Ishikawa (cell line): ENCODE results near the gene WSB1.

Source experiments
- CEBPB ChIP-seq: IDR thresholded peaks from 2 replicates; pipeline ENCODE4 v1.6.1; 2012
- EGR1 ChIP-seq: IDR thresholded peaks from 2 replicates; pipeline ENCODE4 v1.6.1; 2012
- EP300 ChIP-seq: IDR thresholded peaks from 2 replicates; pipeline ENCODE4 v1.6.1; 2012; ENCODE audit warnings: borderline replicate concordance
- FOXM1 ChIP-seq: IDR thresholded peaks from 2 replicates; pipeline ENCODE4 v1.6.1; 2012; ENCODE audit warnings: low read depth, borderline replicate concordance
- TAF1 ChIP-seq: IDR thresholded peaks from 2 replicates; pipeline ENCODE4 v1.6.1; 2012; ENCODE audit warnings: low read depth, mild to moderate bottlenecking
- TCF12 ChIP-seq: IDR thresholded peaks from 2 replicates; pipeline ENCODE4 v1.6.1; 2012; ENCODE audit warnings: low read depth
- TEAD4 ChIP-seq: IDR thresholded peaks from 2 replicates; pipeline ENCODE4 v1.6.1; 2012
- YY1 ChIP-seq: IDR thresholded peaks from 2 replicates; pipeline ENCODE4 v1.6.1; 2012; ENCODE audit warnings: low read depth
- ZBTB7A ChIP-seq: IDR thresholded peaks from 2 replicates; pipeline ENCODE4 v1.6.1; 2012; ENCODE audit warnings: low read depth
- TF ChIP-seq, protein P1 (sequence below): IDR thresholded peaks from 2 replicates; pipeline ENCODE4 v1.6.1; 2012; ENCODE audit warnings: low read depth, mild to moderate bottlenecking
- TF ChIP-seq, protein P2 (sequence below): IDR thresholded peaks from 2 replicates; pipeline ENCODE4 v1.6.1; 2012
- TF ChIP-seq, protein P3 (sequence below): IDR thresholded peaks from 2 replicates; pipeline ENCODE4 v1.6.1; 2012

DNA sequence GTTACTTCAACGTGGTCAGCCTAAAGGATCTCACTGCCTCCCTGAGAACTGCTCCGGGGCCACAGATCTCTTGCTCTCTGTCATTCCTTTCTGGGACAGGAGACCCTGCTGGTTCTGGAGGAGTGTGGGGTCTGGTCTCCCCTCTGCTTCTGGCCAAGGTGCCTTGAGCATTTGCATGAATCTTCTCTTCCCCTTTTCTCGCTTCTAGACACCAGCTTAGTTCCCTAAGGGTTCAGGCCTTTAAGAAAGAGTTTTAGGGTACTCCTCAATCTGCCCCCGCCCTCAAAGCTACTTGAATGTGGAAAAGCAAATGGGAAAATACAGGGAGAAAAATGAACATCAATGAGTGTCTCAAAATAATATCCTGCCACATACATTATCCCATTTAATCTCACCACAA, 48.1 kb downstream of the WSB1 start:
- TF ChIP-seq, protein P1, sequence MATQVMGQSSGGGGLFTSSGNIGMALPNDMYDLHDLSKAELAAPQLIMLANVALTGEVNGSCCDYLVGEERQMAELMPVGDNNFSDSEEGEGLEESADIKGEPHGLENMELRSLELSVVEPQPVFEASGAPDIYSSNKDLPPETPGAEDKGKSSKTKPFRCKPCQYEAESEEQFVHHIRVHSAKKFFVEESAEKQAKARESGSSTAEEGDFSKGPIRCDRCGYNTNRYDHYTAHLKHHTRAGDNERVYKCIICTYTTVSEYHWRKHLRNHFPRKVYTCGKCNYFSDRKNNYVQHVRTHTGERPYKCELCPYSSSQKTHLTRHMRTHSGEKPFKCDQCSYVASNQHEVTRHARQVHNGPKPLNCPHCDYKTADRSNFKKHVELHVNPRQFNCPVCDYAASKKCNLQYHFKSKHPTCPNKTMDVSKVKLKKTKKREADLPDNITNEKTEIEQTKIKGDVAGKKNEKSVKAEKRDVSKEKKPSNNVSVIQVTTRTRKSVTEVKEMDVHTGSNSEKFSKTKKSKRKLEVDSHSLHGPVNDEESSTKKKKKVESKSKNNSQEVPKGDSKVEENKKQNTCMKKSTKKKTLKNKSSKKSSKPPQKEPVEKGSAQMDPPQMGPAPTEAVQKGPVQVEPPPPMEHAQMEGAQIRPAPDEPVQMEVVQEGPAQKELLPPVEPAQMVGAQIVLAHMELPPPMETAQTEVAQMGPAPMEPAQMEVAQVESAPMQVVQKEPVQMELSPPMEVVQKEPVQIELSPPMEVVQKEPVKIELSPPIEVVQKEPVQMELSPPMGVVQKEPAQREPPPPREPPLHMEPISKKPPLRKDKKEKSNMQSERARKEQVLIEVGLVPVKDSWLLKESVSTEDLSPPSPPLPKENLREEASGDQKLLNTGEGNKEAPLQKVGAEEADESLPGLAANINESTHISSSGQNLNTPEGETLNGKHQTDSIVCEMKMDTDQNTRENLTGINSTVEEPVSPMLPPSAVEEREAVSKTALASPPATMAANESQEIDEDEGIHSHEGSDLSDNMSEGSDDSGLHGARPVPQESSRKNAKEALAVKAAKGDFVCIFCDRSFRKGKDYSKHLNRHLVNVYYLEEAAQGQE: no peak
- TF ChIP-seq YY1: no peak
- TF ChIP-seq CEBPB: no peak
- no peak for TF ChIP-seq EP300
- no peak for TF ChIP-seq TAF1
- TF ChIP-seq, protein P2, sequence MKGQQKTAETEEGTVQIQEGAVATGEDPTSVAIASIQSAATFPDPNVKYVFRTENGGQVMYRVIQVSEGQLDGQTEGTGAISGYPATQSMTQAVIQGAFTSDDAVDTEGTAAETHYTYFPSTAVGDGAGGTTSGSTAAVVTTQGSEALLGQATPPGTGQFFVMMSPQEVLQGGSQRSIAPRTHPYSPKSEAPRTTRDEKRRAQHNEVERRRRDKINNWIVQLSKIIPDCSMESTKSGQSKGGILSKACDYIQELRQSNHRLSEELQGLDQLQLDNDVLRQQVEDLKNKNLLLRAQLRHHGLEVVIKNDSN: no peak
- TF ChIP-seq EGR1: no peak
- TF ChIP-seq, protein P3, sequence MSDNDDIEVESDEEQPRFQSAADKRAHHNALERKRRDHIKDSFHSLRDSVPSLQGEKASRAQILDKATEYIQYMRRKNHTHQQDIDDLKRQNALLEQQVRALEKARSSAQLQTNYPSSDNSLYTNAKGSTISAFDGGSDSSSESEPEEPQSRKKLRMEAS: no peak
- TF ChIP-seq FOXM1: no peak
- no peak for TF ChIP-seq TEAD4
- no peak for TF ChIP-seq TCF12
- TF ChIP-seq ZBTB7A: no peak
